HCT116 (cell line): ENCODE data around the gene TUNAR.

Source experiments
- ELF1 ChIP-seq: IDR thresholded peaks from 2 replicates; pipeline ENCODE4 v1.6.1; 2012; ENCODE audit warnings: low read depth, borderline replicate concordance
- SRF ChIP-seq: IDR thresholded peaks from 2 replicates; pipeline ENCODE4 v1.6.1; 2012; ENCODE audit warnings: low read depth

GRCh38 chr14:95906591-95906990 lies 30.0 kb downstream of the TUNAR start:
- no peak for TF ChIP-seq ELF1
- no peak for TF ChIP-seq SRF
